ENCODE data around the gene C22orf15. TPM values are rescaled to one million over a fixed set of nuclear protein-coding genes. Genes with fewer than 3 reads are reported as not detected.
A peak's percentile ranks its signal among the peaks of the same experiment; 100 is the strongest.
"Not testable (repeated sequence)": the region's sequence is repeated elsewhere in the genome, so short reads cannot be mapped to it uniquely, and the experiment has no call there.

The C22orf15 gene
- polyA plus RNA-seq (ENCODE audit: insufficient read length in 4 of 4), result 1 to 10 TPM; 1.9 to 3.1 (median 2.7) TPM

GRCh38 chr22:23762842-23763578 is at the start of gene C22orf15:
Gene C22orf15 (plus strand): TSS chr22:23762990. CDS start chr22:23763307, 317 bp downstream.
- no peak for DNase-seq (ENCODE audit: low read depth in 4 of 4, low spot score in 3 of 4)

GRCh38 chr22:23713696-23714595 is 48.8 kb upstream of the C22orf15 start:
- DNase-seq (ENCODE audit: low read depth in 4 of 4, low spot score in 3 of 4), result no peak

- DNase-seq (ENCODE audit: low read depth in 4 of 4, low spot score in 3 of 4), result no peak
Observed at GRCh38 chr22:23714596-23715578, 47.9 kb upstream of the C22orf15 start.

- no peak for DNase-seq (ENCODE audit: low read depth in 4 of 4, low spot score in 3 of 4)
Observed at GRCh38 chr22:23715806-23716375, 46.9 kb upstream of the C22orf15 start.

GRCh38 chr22:23716811-23717801 is 45.7 kb upstream of the C22orf15 start:
- DNase-seq (ENCODE audit: low read depth in 4 of 4, low spot score in 3 of 4), result peak; percentile 70 to 76 (median 76)

- no peak for DNase-seq (ENCODE audit: low read depth in 4 of 4, low spot score in 3 of 4)
Observed at GRCh38 chr22:23718371-23719165, 44.2 kb upstream of the C22orf15 start.

GRCh38 chr22:23720855-23721254 is 41.9 kb upstream of the C22orf15 start:
- no peak for DNase-seq (ENCODE audit: low read depth in 4 of 4, low spot score in 3 of 4)

GRCh38 chr22:23722160-23722559 is 40.6 kb upstream of the C22orf15 start:
- no peak for DNase-seq (ENCODE audit: low read depth in 4 of 4, low spot score in 3 of 4)

- DNase-seq (ENCODE audit: low read depth in 4 of 4, low spot score in 3 of 4), result no peak
Observed at GRCh38 chr22:23722724-23723123, 40.1 kb upstream of the C22orf15 start.

GRCh38 chr22:23728108-23728507 is 34.7 kb upstream of the C22orf15 start:
- DNase-seq (ENCODE audit: low read depth in 4 of 4, low spot score in 3 of 4), result not testable (repeated sequence)

GRCh38 chr22:23737696-23738095 is 25.1 kb upstream of the C22orf15 start:
- DNase-seq (ENCODE audit: low read depth in 4 of 4, low spot score in 3 of 4), result no peak

GRCh38 chr22:23742505-23743264 is 20.1 kb upstream of the C22orf15 start:
- no peak for DNase-seq (ENCODE audit: low read depth in 4 of 4, low spot score in 3 of 4)

GRCh38 chr22:23743303-23743705 is 19.5 kb upstream of the C22orf15 start:
- DNase-seq (ENCODE audit: low read depth in 4 of 4, low spot score in 3 of 4), result no peak

- no peak for DNase-seq (ENCODE audit: low read depth in 4 of 4, low spot score in 3 of 4)
Observed at GRCh38 chr22:23744001-23744400, 18.8 kb upstream of the C22orf15 start.

GRCh38 chr22:23744485-23744884 is 18.3 kb upstream of the C22orf15 start:
- no peak for DNase-seq (ENCODE audit: low read depth in 4 of 4, low spot score in 3 of 4)

- DNase-seq (ENCODE audit: low read depth in 4 of 4, low spot score in 3 of 4), result no peak
Observed at GRCh38 chr22:23745791-23746190, 17.0 kb upstream of the C22orf15 start.

GRCh38 chr22:23749841-23750301 is 12.9 kb upstream of the C22orf15 start:
- no peak for DNase-seq (ENCODE audit: low read depth in 4 of 4, low spot score in 3 of 4)
